ENCODE data around the gene HDAC11. TPM values are rescaled to one million over a fixed set of nuclear protein-coding genes. Genes with fewer than 3 reads are reported as not detected.

Gene HDAC11
- polyA plus RNA-seq, 3 donors: 9.8 to 36.3 (median 12.6) TPM

DNA sequence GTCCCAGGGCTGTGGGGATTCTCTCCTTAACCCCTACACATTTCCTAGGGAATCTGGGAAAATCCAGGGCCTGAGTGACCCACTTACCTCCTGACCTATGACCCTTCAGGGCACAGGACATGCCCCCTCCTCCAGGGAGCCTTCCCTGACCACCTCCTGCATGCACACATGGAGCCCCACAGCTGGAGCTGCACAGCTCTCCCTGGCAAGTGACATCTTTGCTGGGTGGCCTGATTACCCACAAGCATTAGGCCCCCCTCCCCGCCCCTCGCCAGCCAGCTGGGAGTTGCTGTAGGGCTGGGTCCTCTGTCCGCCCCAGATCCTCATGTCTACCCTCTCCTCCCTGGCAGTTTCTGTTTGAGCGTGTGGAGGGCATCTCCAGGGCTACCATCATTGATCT is 21.4 kb downstream of the HDAC11 start:
- 92 to 98% (median 94%) methylated on average over 4 of the region's 4 CpGs for WGBS, 3 donors
- H3K27ac ChIP-seq (ENCODE audit: low read depth, low read length): no peak overlapping the region

DNA sequence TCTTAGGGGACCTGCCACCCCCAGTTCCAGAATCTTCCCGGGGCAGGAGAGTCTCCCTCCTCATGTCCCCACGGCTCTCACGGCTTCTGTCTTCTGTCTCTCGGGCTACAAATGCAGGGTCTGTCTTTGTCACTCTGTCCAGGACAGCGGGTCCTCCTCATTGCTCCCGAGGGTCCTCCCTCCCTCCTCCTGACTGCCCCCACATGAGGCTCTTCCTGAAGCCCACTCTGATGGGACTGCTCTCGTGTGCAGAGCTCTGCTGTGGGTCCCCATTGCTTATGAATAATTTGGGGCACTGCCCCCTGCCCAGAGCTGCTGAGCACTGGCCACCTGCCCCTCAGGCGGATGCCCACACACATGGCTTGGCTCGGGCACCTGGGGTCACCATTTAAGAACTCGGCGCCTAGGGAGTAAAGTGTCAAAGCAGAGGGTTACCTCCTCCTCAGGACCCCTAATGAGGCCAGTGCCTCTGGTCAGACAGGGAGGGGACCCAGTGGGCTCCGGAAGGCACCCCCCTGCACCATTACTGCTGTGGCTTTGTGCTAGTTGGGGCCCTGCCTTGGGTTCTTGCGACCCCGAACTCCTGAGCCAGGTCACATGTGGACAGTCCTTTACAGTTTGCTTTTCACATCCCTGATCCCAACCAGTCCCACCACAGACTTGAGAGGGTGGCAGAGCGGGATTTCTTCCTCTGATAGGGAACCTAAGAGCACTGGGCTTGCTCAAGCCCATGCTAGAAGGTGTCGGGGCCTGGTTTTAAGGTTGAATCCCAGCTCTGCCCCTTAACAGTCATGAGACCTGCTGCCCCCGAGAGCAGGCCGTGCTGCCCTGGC is 22.1 kb downstream of the HDAC11 start:
- 92 to 93% (median 92%) methylated on average over 18 of the region's 18 CpGs for WGBS, 3 donors
- H3K27ac ChIP-seq (ENCODE audit: low read depth, low read length): no peak overlapping the region

GRCh38 chr3:13502791-13503060 is 22.6 kb downstream of the HDAC11 start:
- 96 to 99% (median 98%) methylated on average over 8 of the region's 8 CpGs for WGBS, 3 donors
- H3K27ac ChIP-seq (ENCODE audit: low read depth, low read length): no peak overlapping the region

- 90 to 94% (median 91%) methylated on average over 22 to 23 of the region's 23 CpGs for WGBS, 3 donors
These were observed 24.2 kb downstream of the HDAC11 start for GRCh38 chr3:13504161-13504831.

GRCh38 chr3:13505147-13506130 is 25.3 kb downstream of the HDAC11 start:
- 90 to 95% (median 92%) methylated on average over 16 of the region's 16 CpGs for WGBS, 3 donors
- no peak overlapping the region for H3K27ac ChIP-seq (ENCODE audit: low read depth, low read length)

More at GRCh38 chr3:13504161-13504831, 24.2 kb downstream of the HDAC11 start:
- H3K27ac ChIP-seq (ENCODE audit: low read depth, low read length): no peak overlapping the region

- 93 to 100% (median 98%) methylated on average over 1 of the region's 1 CpG for WGBS, 3 donors
- H3K27ac ChIP-seq (ENCODE audit: low read depth, low read length): no peak overlapping the region
These were observed 26.1 kb downstream of the HDAC11 start for GRCh38 chr3:13506239-13506638.

GRCh38 chr3:13506680-13507079 is 26.6 kb downstream of the HDAC11 start:
- no peak overlapping the region for H3K27ac ChIP-seq (ENCODE audit: low read depth, low read length)
- WGBS, 3 donors: 58 to 80% (median 77%) methylated on average over 4 of the region's 4 CpGs

- 70 to 78% (median 75%) methylated on average over 3 of the region's 3 CpGs for WGBS, 3 donors
- no peak overlapping the region for H3K27ac ChIP-seq (ENCODE audit: low read depth, low read length)
These were observed 27.1 kb downstream of the HDAC11 start for GRCh38 chr3:13507247-13507569.

DNA sequence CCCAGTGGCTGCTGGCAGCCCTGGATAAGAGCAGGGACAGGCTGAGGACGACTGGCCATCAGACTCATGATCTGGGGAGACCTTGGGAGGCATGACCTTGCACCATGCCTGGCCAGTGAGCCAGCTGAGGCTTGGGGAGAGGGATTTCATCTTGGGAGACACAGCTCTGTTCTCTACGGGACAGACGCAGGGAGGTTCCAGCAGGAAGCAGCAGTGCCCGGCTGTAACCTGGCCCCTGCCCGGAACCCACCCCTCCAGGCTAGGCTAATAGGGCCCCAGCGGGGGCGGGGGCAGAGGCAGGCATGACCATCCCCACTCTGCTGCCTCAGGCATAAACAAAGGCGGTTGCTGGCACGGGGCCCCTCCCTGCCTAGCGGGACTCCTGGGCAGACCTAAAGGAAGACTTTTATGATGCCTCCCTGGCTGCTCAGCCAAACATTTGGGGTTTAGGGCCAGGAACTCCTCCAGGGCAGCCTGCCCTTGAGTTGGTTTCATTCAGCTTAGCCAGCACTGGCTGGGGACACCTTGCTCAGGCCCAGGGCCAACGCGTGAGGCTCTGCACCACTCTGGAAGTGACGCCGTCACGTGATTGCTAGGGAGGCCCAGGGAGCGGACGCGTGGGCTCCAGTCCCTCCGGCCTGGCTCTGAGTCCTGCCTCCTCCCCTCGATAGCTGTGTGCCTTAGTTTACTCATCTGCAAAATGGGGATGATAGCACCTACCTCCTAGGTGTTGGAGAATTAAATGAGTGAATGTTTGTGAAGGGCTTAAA is 27.6 kb downstream of the HDAC11 start:
- 46 to 68% (median 48%) methylated on average over 19 to 20 of the region's 20 CpGs for WGBS, 3 donors
- no peak overlapping the region for H3K27ac ChIP-seq (ENCODE audit: low read depth, low read length)

DNA sequence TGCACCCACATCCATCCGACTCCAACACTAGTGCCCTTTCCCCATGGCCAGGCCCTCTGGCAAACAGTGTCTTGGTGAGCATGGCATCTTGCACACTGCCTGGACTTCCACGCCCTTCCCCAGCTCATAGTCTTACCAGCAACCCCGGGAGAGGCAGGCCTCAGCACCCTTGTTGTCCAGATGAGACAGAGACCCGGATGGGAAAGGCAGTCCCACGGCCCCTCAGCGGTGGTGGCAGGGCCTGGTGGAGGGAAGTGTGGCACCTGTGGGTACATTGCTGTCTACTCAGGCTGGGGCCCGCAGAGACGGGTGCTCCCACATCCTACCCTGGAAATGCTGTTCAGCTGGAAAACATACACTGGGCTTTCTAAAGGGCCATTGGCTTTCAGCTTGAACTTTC is 28.4 kb downstream of the HDAC11 start:
- 92 to 95% (median 94%) methylated on average over 8 of the region's 8 CpGs for WGBS, 3 donors
- no peak overlapping the region for H3K27ac ChIP-seq (ENCODE audit: low read depth, low read length)

DNA sequence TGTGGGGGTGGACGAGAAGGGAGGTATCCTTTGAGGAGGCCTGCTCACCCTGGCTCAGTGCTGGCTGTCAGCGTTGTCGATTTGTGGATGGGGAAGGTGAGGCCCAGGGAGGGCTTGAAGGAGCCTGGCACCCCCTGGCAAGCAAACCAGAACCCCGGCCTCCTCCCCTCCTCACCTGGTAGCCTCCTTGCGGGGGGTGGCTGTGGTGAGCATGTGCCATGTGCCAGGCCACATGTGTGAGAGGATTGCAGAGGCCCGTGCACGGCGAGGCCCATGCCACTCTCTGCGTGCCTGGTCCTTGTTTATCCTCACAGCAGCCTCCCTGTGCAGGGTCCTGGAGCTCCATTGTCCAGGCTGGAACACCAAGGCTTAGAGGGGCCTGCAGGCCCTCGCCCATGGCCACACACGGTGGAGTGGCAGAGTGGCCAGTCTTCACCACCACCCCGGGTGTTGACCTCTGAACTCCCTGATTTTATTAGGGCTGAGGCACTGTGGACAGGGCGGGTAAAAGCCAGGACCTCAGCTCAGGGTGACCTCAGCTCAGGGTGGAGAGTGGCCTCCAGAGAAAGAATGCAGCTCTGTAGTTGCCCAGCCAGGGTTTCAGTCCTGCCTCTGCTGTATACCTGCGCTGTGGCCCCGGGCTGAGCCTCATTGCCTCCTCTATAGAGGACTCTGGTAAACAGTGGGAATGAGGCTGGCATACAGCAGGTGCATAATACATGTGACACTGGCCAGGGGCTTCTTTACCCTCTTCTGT is 29.1 kb downstream of the HDAC11 start:
- 83 to 87% (median 84%) methylated on average over 13 to 15 of the region's 15 CpGs for WGBS, 3 donors
- H3K27ac ChIP-seq (ENCODE audit: low read depth, low read length): no peak overlapping the region

DNA sequence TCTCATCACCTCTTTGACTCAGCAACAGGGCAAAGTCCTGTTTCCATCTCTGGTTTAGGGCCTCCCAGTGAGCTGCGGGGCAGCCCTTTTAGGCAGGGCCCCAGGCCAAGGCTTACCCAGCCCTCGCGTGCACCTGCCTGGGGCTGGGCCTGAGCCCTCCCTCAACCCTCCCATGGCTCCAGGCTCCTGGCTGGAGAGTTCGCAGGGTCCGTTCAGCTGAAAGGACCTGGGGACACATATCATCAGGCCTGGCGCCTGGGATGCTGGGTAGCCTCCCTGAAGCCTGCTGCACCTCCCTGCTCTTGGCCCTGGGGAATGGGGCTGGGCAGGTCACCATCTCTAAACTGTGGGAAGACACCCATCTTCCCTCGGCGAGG is 29.7 kb downstream of the HDAC11 start:
- 91 to 94% (median 93%) methylated on average over 8 of the region's 8 CpGs for WGBS, 3 donors
- H3K27ac ChIP-seq (ENCODE audit: low read depth, low read length): no peak overlapping the region

DNA sequence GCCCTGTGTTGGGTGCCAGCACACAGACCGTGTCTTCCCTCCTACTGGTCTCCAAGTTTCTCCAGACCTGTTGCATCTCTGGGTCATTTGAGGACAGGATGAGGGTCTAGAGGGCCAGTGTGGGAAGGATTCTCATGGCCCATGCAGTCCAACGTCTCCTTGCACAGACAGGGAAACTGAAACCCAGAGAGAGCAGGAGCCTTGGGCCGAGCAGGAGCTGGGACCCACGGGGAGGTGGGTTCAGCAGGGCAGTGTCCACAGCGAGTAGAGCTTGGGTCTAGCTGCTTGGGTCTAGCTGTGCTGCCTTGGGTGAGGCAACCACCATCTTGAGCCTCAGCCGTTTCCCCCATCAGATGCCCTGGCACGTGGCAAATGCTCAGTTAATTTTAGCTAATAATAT is 32.3 kb downstream of the HDAC11 start:
- no peak overlapping the region for H3K27ac ChIP-seq (ENCODE audit: low read depth, low read length)
- 88 to 90% (median 90%) methylated on average over 7 of the region's 7 CpGs for WGBS, 3 donors

DNA sequence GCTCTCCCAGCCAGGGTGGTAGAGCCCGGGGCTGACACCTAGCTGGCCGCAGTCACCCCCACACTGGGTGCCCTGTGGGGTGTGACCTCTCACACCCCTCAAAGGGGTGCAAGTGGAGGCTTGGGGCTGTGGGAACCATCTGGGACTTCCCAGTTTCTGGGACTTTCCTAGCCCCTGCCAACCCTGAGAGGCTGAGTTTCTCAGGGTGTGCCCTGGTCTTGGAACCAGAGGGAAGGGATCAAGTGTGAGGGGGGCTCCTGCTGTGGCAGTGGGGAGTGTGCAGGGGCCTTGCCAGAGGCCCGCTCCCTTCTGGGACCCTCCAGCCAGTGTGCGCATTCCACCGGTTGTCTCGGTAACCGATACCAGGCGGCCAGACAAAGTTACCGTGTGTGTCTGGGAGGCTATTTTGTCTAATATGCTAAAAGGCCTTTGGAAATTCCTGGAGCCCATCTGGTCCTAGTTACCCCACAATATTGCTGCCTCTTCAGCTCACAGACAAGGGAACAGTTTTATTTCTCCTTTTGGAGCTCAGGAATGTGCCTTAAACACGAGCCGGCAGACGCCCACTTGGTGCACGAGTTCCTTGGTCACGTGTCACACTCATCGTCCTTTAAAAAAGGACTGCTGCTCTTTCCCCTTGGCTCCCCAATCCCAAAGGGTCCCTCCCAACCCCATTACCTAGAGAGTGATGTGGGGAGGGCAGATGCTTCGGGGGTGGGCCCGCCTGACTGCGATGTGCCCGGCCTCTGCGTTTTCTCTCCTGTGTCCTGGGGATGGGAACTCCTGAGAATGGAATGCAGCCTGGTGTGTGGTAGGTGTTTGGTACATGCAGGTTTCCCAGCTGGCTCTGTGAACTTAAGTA is 33.2 kb downstream of the HDAC11 start:
- H3K27ac ChIP-seq (ENCODE audit: low read depth, low read length): no peak overlapping the region
- 60 to 73% (median 71%) methylated on average over 20 of the region's 20 CpGs for WGBS, 3 donors

GRCh38 chr3:13513913-13514517 is 33.9 kb downstream of the HDAC11 start:
- H3K27ac ChIP-seq (ENCODE audit: low read depth, low read length): no peak overlapping the region
- WGBS, 3 donors: 79 to 84% (median 80%) methylated on average over 10 of the region's 10 CpGs

DNA sequence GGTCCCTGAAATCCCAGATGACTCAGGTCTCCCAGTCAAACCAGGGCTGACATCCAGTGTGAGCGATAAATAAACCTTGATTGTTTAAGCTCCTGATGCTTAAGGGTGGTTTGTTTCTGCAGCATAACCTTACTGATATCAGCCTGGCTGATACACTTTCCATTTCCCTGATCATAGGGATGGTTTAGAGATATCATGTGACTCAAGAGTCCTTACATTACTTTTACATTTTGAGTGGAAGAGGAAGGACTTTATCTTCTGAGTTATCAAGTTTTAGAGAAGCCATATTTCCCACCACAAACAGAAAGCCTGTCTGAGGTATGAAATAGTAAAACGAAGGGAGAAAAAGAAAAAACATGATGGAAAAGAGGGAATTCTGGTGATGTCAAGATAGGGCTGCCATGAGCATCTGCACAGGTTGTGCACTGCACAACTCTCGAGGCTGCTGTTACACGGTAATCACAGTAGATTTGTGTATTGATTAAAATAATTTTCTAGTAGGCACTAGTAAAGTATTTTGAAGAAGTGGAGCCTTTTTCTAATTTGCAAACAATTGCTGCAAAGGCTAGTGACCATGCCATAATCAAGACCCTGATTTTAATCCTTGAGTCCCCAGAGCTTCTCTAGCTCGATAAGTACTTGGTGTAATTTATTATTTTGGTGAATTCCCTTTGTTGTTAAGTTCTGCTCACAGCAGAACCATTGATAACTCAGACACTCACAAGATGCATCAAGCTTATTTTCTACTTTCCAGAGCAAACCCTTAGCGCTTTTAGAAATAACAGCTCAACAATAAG is 34.7 kb downstream of the HDAC11 start:
- WGBS, 3 donors: 81 to 87% (median 83%) methylated on average over 6 of the region's 6 CpGs

More for the DNA sequence above, 34.7 kb downstream of the HDAC11 start:
- no peak overlapping the region for H3K27ac ChIP-seq (ENCODE audit: low read depth, low read length)

Measured in adipose tissue (tissue), 3 donors.